Vagina (tissue), 2 donors: Measurements from ENCODE around the gene TSEN54. TPM values are rescaled to one million over a fixed set of nuclear protein-coding genes. Genes with fewer than 3 reads are reported as not detected.
A peak's percentile ranks its signal among the peaks of the same experiment; 100 is the strongest.

Experiments
- DNase-seq, 2 donors: peaks; one replicate each; pipeline ENCODE4 v3.0.0-alpha.2; 2017; ENCODE audit errors: extremely low spot score in 2 of 2
- H3K27ac ChIP-seq: fragments of 200-600 bp; sonication (generic); one replicate; pipeline ENCODE4 v1.5.1; 2019
- H3K27me3 ChIP-seq: fragments of 200-600 bp; sonication (generic); one replicate; pipeline ENCODE4 v1.5.1; 2019
- H3K36me3 ChIP-seq, 2 donors: fragments of 200-600 bp; sonication (generic); one replicate each; pipeline ENCODE4 v1.5.1; 2017 to 2019
- H3K4me1 ChIP-seq: fragments of 200-600 bp; sonication (generic); one replicate; pipeline ENCODE4 v1.5.1; 2019
- H3K4me3 ChIP-seq, 2 donors: fragments of 200-600 bp; sonication (generic); 1 replicate in 1 of 2; 2 replicates in 1 of 2; pipeline ENCODE4 v1.5.1; 2016 to 2019
- H3K9me3 ChIP-seq: fragments of 200-600 bp; sonication (generic); one replicate; pipeline ENCODE4 v1.5.1; 2019
- CTCF ChIP-seq, 3 experiments: fragments of 450-650 bp in 2 of 3; fragments of 200-600 bp in 1 of 3; sonication (generic) in 1 of 3; IDR thresholded peaks; one replicate each; pipeline ENCODE4 v1.5.1; 2017 to 2019; ENCODE audit warnings: antibody characterized with exemption in 3 of 3, mild to moderate bottlenecking in 2 of 3, moderate library complexity in 2 of 3
- POLR2A ChIP-seq, 2 donors: fragments of 450-650 bp; IDR thresholded peaks; one replicate each; pipeline ENCODE4 v1.6.1; 2017; ENCODE audit warnings: antibody characterized with exemption in 2 of 2, mild to moderate bottlenecking in 2 of 2, moderate library complexity in 2 of 2
- POLR2AphosphoS5 ChIP-seq, 2 donors: sonication (generic); formaldehyde crosslinking; IDR thresholded peaks; one replicate each; pipeline ENCODE4 v1.9.0; 2017; ENCODE audit warnings: antibody characterized with exemption in 2 of 2, mild to moderate bottlenecking in 2 of 2, low read depth in 1 of 2; ENCODE audit not compliant: insufficient read depth in 1 of 2
- intact Hi-C: fragments of 100-400 bp; cut with DNase I; formaldehyde crosslinking; loops from one replicate; pipeline ENCODE4 v1.15.1; 2023
- total RNA-seq: library from RNA; depleted of rRNA; stranded (reverse); fragments of >200 nt; gene quantifications from one replicate; pipeline ENCODE4 v1.2.3, GENCODE V29; 2016

Gene TSEN54
- total RNA-seq, 1 donor from 2014 or later: 30.9 TPM

- intact Hi-C loops: no loop called here
Measured at GRCh38 chr17:75473246-75473645, 43.1 kb upstream of the TSEN54 start.

GRCh38 chr17:75474736-75475135 lies 41.6 kb upstream of the TSEN54 start:
- Histone ChIP-seq H3K27ac (no peak overlapping the region), H3K4me1 (peaks cover 33% of the 10 kb centered on the region)
- intact Hi-C loops: no loop called here

More at GRCh38 chr17:75473246-75473645, 43.1 kb upstream of the TSEN54 start:
- peaks cover 43% of the 10 kb centered on the region for H3K4me1 ChIP-seq
- no peak for TF ChIP-seq POLR2AphosphoS5 (IDR thresholded peaks at IDR 0.05; ENCODE audit: insufficient read depth in 1 of 2, low read depth in 1 of 2)
- TF ChIP-seq CTCF (IDR thresholded peaks at IDR 0.05): no peak
- no peak for TF ChIP-seq POLR2A (IDR thresholded peaks at IDR 0.05)
- H3K4me3 ChIP-seq: no peak overlapping the region
- no peak overlapping the region for H3K27ac ChIP-seq
- H3K9me3 ChIP-seq: no peaks in the 10 kb centered on the region
- DNase-seq: no peak
- H3K27me3 ChIP-seq: no peaks in the 10 kb centered on the region
- no peaks in the 10 kb centered on the region for H3K36me3 ChIP-seq

GRCh38 chr17:75475144-75475835 lies 41.0 kb upstream of the TSEN54 start:
- Histone ChIP-seq H3K36me3 (no peaks in the 10 kb centered on the region), H3K4me1 (peaks cover 33% of the 10 kb centered on the region), H3K4me3 (no peak overlapping the region), H3K27ac (peak overlapping the region; percentile 52), H3K27me3 (no peaks in the 10 kb centered on the region), H3K9me3 (no peaks in the 10 kb centered on the region)
- intact Hi-C loops: no loop called here
- no peak for TF ChIP-seq POLR2AphosphoS5 (IDR thresholded peaks at IDR 0.05; ENCODE audit: insufficient read depth in 1 of 2, low read depth in 1 of 2)
- no peak for TF ChIP-seq CTCF (IDR thresholded peaks at IDR 0.05)
- no peak for TF ChIP-seq POLR2A (IDR thresholded peaks at IDR 0.05)
- DNase-seq: no peak

More at GRCh38 chr17:75474736-75475135, 41.6 kb upstream of the TSEN54 start:
- Histone ChIP-seq H3K36me3 (no peaks in the 10 kb centered on the region), H3K9me3 (no peaks in the 10 kb centered on the region), H3K4me3 (no peak overlapping the region), H3K27me3 (no peaks in the 10 kb centered on the region)
- no peak for TF ChIP-seq CTCF (IDR thresholded peaks at IDR 0.05)
- no peak for TF ChIP-seq POLR2AphosphoS5 (IDR thresholded peaks at IDR 0.05; ENCODE audit: insufficient read depth in 1 of 2, low read depth in 1 of 2)
- TF ChIP-seq POLR2A (IDR thresholded peaks at IDR 0.05): no peak
- no peak for DNase-seq

- no peak for DNase-seq
- intact Hi-C loops: no loop called here
- Histone ChIP-seq H3K36me3 (no peaks in the 10 kb centered on the region), H3K4me1 (peaks cover 38% of the 10 kb centered on the region), H3K27me3 (no peaks in the 10 kb centered on the region), H3K27ac (peak overlapping the region; percentile 52), H3K4me3 (no peak overlapping the region), H3K9me3 (no peaks in the 10 kb centered on the region)
- TF ChIP-seq POLR2A (IDR thresholded peaks at IDR 0.05): no peak
- TF ChIP-seq POLR2AphosphoS5 (IDR thresholded peaks at IDR 0.05; ENCODE audit: insufficient read depth in 1 of 2, low read depth in 1 of 2): no peak
- TF ChIP-seq CTCF (IDR thresholded peaks at IDR 0.05): no peak
Measured at GRCh38 chr17:75475851-75476250, 40.5 kb upstream of the TSEN54 start.

GRCh38 chr17:75476271-75476671 lies 40.1 kb upstream of the TSEN54 start:
- peak overlapping the region; percentile 52 for H3K27ac ChIP-seq
- H3K4me3 ChIP-seq: no peak overlapping the region
- no peak for DNase-seq
- H3K9me3 ChIP-seq: no peaks in the 10 kb centered on the region
- H3K36me3 ChIP-seq: no peaks in the 10 kb centered on the region
- intact Hi-C loops: no loop called here
- TF ChIP-seq POLR2A (IDR thresholded peaks at IDR 0.05) (no peak), POLR2AphosphoS5 (IDR thresholded peaks at IDR 0.05; ENCODE audit: insufficient read depth in 1 of 2, low read depth in 1 of 2) (no peak), CTCF (IDR thresholded peaks at IDR 0.05) (no peak)
- peaks cover 42% of the 10 kb centered on the region for H3K4me1 ChIP-seq
- no peaks in the 10 kb centered on the region for H3K27me3 ChIP-seq
